Stimulated activated CD8-positive, alpha-beta memory T cell treated with anti-CD3 and anti-CD28 coated beads, Interleukin-7, amount 100 ng/mL, for 48 hours (primary cell): ENCODE measurements around the gene CARMIL1.

Experiments
- DNase-seq, 2 donors: peaks; one replicate each; pipeline ENCODE4 v3.0.0-alpha.2; 2020; ENCODE audit warnings: low read depth in 1 of 2; ENCODE audit errors: extremely low read depth in 1 of 2

The CARMIL1 gene

GRCh38 chr6:25601800-25602673 is 322.9 kb downstream of the CARMIL1 start:
- no peak for DNase-seq

DNA sequence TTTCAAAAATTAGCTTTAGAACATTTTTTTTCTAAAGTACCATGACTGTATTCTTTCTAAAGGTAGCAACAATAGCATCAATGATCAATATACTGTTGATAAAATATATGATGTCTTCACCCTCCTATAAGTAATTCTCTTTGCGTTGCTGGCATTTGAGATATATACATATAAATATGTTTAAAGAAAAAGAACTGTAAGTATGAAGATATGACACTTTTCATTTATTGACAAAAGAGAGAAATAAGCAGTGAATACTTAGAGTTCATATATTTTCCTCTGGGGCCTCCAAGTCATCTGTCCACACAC is 323.5 kb downstream of the CARMIL1 start:
- no peak for DNase-seq

- no peak for DNase-seq
Observed at GRCh38 chr6:25603251-25603650, 324.1 kb downstream of the CARMIL1 start.

DNA sequence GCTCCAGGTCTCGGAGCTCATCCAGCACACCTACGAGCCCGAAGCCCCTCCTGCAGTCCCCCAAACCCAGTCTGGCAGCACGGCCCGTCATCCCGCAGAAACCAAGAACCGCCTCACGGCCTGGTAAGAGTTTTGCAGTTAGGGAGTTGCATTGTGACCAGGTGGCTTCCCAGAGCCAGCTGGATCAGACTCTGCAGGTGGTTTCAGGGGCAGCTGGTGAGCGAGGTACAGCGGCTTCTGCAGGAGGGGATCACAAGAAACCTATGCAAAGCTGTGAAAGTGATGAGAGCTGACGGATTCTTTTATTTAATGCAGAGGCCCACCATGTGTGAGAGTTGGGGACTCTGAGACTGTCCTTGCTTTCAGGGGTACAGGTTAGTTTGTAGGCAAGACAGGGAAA is 327.0 kb downstream of the CARMIL1 start:
- DNase-seq, result no peak

GRCh38 chr6:25608558-25609174 is 329.5 kb downstream of the CARMIL1 start:
- no peak for DNase-seq

DNA sequence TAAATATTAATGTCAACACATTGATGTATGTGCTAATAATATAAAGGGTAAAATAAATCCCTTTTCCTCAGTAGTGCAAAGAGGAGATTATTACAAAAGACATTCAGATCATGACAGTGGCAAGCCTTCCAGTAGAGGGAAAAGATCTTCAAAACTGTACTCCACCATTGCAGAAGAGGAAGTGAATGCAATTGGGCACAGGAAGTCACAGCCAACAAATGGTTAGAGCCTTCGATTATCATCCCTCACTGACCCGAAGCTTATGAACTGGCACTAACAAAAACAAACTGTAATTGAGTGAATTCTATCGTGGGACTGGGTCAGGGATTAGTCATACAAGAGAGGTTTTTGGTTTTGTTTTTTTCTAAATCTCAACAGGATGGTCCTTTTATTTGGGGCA is 333.5 kb downstream of the CARMIL1 start:
- DNase-seq, result no peak

- DNase-seq, result no peak
Observed at GRCh38 chr6:25613415-25613814, 334.2 kb downstream of the CARMIL1 start.

DNA sequence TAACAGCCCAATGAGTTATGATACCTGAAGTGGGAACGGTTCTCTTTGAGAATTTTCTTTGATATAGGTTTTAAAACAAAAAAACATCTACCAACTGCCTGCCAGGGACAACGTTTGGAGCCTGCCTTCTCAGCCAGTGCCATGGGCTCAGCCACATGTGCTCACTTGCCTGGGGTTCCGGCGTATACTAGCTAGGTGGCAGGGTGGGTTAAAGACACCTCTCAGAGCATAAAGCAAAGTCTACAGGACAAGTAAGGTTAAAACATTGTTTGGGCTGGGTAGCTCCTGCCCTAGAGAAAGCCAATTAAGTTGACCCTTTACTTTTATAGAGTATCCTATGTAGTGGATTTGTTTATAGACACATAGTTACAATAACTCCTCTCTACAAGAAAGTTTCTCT is 334.9 kb downstream of the CARMIL1 start:
- no peak for DNase-seq

- DNase-seq, result no peak
Observed at GRCh38 chr6:25615471-25615870, 336.3 kb downstream of the CARMIL1 start.

DNA sequence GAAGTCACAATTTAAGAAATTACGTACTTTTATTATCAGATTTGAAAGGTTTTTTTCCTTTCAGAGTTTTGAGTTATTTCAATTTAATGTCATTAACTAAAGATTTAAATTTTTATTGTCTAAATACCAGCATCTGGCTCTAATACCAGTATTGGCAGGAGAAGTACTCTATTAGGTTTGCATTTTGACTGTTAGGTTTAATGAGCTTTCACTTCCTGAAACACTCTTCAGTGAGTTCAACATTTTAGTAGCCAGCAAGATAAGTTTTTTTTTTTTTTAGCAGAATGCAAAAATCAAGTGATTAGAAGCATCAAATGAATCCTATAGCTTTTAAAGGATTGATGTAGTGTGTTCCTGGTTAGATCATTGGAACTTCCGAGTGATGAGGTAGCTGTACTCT is 338.8 kb downstream of the CARMIL1 start:
- no peak for DNase-seq

DNA sequence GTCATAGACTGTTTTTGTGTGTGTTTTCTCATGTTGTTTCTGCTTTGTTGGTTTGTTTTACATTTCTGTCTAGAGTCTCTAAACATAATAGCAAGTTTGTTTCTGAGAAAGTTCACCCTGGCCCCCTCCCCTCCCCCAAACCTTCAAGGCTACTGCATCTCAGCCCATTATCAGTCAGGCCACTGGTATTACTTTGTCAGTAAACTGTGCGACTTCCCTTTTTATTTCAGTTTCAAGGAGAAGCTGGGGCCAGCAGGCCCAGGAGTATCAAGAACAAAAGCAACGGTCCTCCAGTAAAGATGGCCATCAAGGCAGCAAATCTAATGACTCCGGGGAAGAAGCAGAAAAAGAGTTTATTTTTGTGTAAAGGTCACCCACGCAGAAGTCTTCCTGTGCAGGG is 340.0 kb downstream of the CARMIL1 start:
- DNase-seq, result no peak

- DNase-seq, result no peak
Observed at GRCh38 chr6:25620391-25620790, 341.2 kb downstream of the CARMIL1 start.

- no peak for DNase-seq
Observed at GRCh38 chr6:25623065-25623464, 343.9 kb downstream of the CARMIL1 start.

DNA sequence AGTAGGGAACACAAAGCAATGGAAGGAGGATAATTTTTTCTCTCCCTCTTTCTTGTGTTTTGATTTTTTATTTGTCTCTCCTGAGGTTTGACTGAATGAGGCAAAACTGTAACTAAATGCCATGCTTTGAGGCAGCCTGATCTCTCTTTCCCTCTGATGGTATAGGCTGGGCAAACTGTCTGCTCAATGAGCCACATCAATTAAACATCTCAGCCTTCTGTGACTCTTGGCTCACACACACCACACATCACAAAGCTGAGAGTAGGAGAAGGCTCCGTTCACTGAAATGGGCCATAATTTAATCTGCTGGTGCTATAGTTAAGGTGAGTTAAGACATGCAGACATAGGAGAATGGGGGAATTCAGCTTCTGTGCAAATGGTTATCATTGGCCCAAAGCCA is 344.7 kb downstream of the CARMIL1 start:
- DNase-seq, result no peak

GRCh38 chr6:25627001-25627400 is 347.8 kb downstream of the CARMIL1 start:
- DNase-seq, result no peak

DNA sequence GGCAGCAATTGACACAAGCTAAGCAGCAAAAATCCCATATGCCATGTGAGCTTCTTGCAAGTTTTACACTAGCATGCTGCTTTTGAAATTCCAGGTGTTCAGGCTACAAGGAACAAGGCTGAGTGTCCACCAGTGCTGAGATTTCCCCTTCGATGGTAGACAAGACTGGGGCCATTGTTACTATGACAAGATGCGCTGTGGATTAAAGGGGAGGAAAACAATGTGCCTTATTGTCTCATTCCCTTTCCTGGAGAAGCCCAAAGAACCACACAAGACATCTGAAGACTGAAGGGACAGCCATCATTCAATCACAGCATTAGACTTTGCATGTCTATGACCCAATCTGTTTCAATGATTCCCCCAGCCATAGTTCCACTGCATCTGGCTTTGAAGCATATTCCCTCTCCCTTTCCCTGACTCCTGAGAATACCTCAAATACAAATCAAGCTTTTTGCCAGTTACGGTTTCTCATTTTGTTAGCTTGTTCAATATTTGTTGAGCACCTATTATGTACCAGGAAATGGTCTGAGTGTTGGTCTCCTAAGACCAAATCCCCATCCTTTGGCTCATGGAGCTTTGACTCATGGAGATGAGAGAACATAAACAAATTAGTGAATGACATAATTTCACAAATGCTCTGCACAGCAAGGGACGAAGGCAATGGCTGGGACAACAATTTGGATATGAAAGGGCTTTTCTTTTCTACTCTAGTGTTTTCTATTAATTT is 349.5 kb downstream of the CARMIL1 start:
- no peak for DNase-seq

DNA sequence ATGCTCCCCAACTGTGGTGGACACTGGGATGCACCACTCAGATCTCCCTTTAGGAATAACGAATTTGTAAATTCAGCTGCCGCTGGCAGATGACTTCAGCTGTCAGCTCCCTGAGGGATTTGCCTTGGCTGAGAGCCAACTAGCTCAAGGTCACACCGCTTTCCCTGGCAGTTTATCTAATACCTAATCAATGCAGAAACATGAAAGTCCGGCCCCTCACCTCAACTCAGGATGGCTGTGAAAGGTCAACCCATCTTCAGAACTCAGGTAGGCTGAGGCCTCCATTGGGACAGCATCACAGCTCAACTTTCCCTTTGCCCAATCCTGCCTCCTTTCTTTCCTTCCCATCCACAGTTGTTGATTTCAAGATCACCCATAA is 350.0 kb downstream of the CARMIL1 start:
- DNase-seq, result no peak

- DNase-seq, result no peak
Observed at GRCh38 chr6:25630508-25631278, 351.5 kb downstream of the CARMIL1 start.

DNA sequence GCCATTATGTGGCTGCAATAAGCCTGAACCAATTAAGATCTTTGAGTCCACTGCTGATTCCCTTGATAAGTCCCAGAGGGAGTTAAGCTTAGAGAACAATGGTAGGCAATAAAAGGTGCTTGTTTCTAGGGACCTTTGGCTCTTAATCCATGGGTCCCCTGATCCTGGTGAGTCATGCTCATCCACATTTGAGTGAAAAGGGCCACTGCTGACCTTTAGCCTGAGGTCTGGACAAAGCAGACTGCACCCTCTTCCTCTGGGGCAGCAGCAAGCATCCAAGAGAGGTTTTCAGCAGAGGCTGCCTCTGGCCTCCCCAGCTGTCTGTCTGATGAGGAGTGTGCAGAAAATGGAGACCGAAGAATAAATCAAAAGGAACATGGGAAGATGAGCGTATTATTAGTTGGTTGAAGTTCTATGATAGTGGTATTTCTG is 356.7 kb downstream of the CARMIL1 start:
- DNase-seq, result no peak

- DNase-seq, result no peak
Observed at GRCh38 chr6:25637211-25637610, 358.0 kb downstream of the CARMIL1 start.

DNA sequence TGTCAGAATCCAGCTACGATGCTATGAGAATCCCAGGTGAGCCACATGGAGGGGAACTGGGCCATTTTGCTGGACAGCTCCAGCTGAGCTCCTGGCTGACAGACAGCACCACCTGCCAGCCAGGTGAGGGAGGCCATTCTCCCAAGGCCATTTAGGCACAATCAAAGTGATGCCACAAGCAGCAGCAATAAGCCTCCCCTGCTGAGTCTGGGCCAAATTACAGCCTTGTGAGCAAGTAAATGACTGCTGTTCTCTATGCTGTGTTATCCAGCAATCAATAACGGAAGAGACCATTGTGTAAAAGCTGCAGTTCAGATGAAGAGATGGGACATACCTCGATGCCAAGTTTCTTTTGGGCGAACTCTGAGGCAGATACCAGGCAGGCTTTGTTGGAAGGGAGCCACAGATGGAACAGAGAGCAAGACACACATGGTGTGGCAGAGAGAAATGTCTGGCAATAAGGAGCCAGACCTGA is 358.8 kb downstream of the CARMIL1 start:
- DNase-seq, result no peak
